Measurements from ENCODE around the gene MYH10.

DNA sequence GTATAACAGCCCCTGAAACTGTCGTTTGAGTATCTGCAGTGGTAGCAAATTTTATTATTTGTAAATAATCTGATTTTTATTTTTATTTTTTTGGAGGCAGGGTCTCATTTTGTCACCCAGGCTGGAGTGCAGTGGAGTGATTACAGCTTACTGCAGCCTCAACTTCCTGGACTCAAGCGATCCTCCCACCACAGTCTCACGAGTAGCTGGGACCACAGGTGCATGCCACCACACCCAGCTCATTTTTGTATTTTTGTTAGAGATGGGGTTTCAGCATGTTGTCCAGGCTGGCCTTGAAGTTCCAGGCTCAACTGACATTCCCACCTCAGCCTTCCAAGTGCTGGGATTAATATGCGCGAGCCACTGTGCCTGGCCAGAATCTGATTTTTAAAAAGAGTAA, 192.1 kb downstream of the MYH10 start:
- TF ChIP-seq ZNF624 (tag by site-specific recombination; IDR thresholded peaks at IDR 0.05) (no peak), CTCF (tag by site-specific recombination; IDR thresholded peaks at IDR 0.05) (no peak)
